H9 (cell line): ENCODE data around the gene RAB26. TPM values are rescaled to one million over a fixed set of nuclear protein-coding genes. Genes with fewer than 3 reads are reported as not detected.

Source experiments
- DNase-seq: peaks from one replicate; pipeline ENCODE4 v3.0.0-alpha.2; 2017
- H2AFZ ChIP-seq: one replicate; pipeline ENCODE4 v1.6.1; 2013; ENCODE audit warnings: mild to moderate bottlenecking, low read length, control low read depth, moderate library complexity
- H2AK5ac ChIP-seq: 2 replicates; pipeline ENCODE4 v1.6.1; 2013; ENCODE audit warnings: low read length, control low read depth, mixed read lengths; ENCODE audit not compliant: insufficient read length
- H2BK120ac ChIP-seq: one replicate; pipeline ENCODE4 v1.6.1; 2013; ENCODE audit warnings: low read depth, mild to moderate bottlenecking, low read length, control low read depth, inconsistent platforms; ENCODE audit not compliant: poor library complexity, severe bottlenecking
- H2BK12ac ChIP-seq: 2 replicates; pipeline ENCODE4 v1.6.1; 2013; ENCODE audit warnings: low read length, control low read depth, mixed read lengths, low read depth; ENCODE audit not compliant: insufficient read length
- H2BK15ac ChIP-seq: 2 replicates; pipeline ENCODE4 v1.6.1; 2013; ENCODE audit warnings: low read depth, low read length, control low read depth
- H2BK20ac ChIP-seq: one replicate; pipeline ENCODE4 v1.6.1; 2013; ENCODE audit warnings: low read depth, mild to moderate bottlenecking, low read length, control low read depth, inconsistent platforms; ENCODE audit not compliant: poor library complexity, severe bottlenecking
- H2BK5ac ChIP-seq: 2 replicates; pipeline ENCODE4 v1.6.1; 2013; ENCODE audit warnings: low read length, control low read depth, mixed read lengths; ENCODE audit not compliant: insufficient read length
- H3K14ac ChIP-seq: 2 replicates; pipeline ENCODE4 v1.6.1; 2013; ENCODE audit warnings: low read length, control low read depth; ENCODE audit not compliant: insufficient read depth
- H3K18ac ChIP-seq: 2 replicates; pipeline ENCODE4 v1.6.1; 2013; ENCODE audit warnings: low read depth, mild to moderate bottlenecking, mixed read lengths, low read length, control low read depth; ENCODE audit not compliant: insufficient read length
- H3K23ac ChIP-seq: 2 replicates; pipeline ENCODE4 v1.6.1; 2013; ENCODE audit warnings: low read length, control low read depth, mixed read lengths, low read depth; ENCODE audit not compliant: insufficient read length
- H3K23me2 ChIP-seq: 2 replicates; pipeline ENCODE4 v1.6.1; 2013; ENCODE audit warnings: low read depth, mild to moderate bottlenecking, mixed read lengths, low read length, control low read depth; ENCODE audit not compliant: insufficient read length, poor library complexity, severe bottlenecking
- H3K27ac ChIP-seq: 2 replicates; pipeline ENCODE4 v1.5.1; 2013; ENCODE audit warnings: low read length, control low read depth, mixed read lengths, low read depth; ENCODE audit not compliant: insufficient read length
- H3K27me3 ChIP-seq: 2 replicates; pipeline ENCODE4 v1.6.1; 2013; ENCODE audit warnings: low read length, control low read depth, inconsistent platforms; ENCODE audit not compliant: insufficient read depth
- H3K4ac ChIP-seq: 2 replicates; pipeline ENCODE4 v1.6.1; 2013; ENCODE audit warnings: low read depth, mild to moderate bottlenecking, control low read depth, inconsistent platforms, low read length, moderate library complexity
- H3K4me1 ChIP-seq: 2 replicates; pipeline ENCODE4 v1.6.1; 2013; ENCODE audit warnings: low read length, control low read depth, inconsistent platforms; ENCODE audit not compliant: insufficient read depth
- H3K4me2 ChIP-seq: 2 replicates; pipeline ENCODE4 v1.6.1; 2013; ENCODE audit warnings: low read length, control low read depth, mixed read lengths; ENCODE audit not compliant: insufficient read length, insufficient read depth
- H3K56ac ChIP-seq: 2 replicates; pipeline ENCODE4 v1.6.1; 2013; ENCODE audit warnings: low read depth, mild to moderate bottlenecking, mixed read lengths, low read length, control low read depth; ENCODE audit not compliant: insufficient read length
- H3K79me1 ChIP-seq: 2 replicates; pipeline ENCODE4 v1.6.1; 2013; ENCODE audit warnings: low read depth, mild to moderate bottlenecking, moderate library complexity, low read length, control low read depth, inconsistent platforms; ENCODE audit not compliant: insufficient read depth, poor library complexity, severe bottlenecking
- H3K79me2 ChIP-seq: 2 replicates; pipeline ENCODE4 v1.6.1; 2013; ENCODE audit warnings: low read length, control low read depth, inconsistent platforms; ENCODE audit not compliant: insufficient read depth
- H3K9ac ChIP-seq: 2 replicates; pipeline ENCODE4 v1.6.1; 2013; ENCODE audit warnings: low read length, control low read depth, mixed read lengths; ENCODE audit not compliant: insufficient read length; ENCODE audit errors: extremely low read depth
- H3K9me3 ChIP-seq: one replicate; pipeline ENCODE4 v1.6.1; 2013; ENCODE audit warnings: low read depth, low read length, inconsistent platforms; ENCODE audit not compliant: control insufficient read depth
- H3T11ph ChIP-seq: one replicate; pipeline ENCODE4 v1.6.1; 2013; ENCODE audit warnings: mild to moderate bottlenecking, low read length, control low read depth, inconsistent platforms
- H4K20me1 ChIP-seq: one replicate; pipeline ENCODE4 v1.6.1; 2013; ENCODE audit not compliant: control insufficient read depth, insufficient read length, insufficient read depth
- H4K5ac ChIP-seq: 2 replicates; pipeline ENCODE4 v1.6.1; 2013; ENCODE audit warnings: low read depth, mild to moderate bottlenecking, mixed read lengths, low read length, control low read depth; ENCODE audit not compliant: insufficient read length
- H4K8ac ChIP-seq: replicated peaks from 2 replicates; pipeline ENCODE4 v1.6.1; 2013; ENCODE audit warnings: low read length, control low read depth, mixed read lengths, low read depth; ENCODE audit not compliant: insufficient read length
- H4K91ac ChIP-seq: 2 replicates; pipeline ENCODE4 v1.6.1; 2013; ENCODE audit warnings: low read depth, mild to moderate bottlenecking, moderate library complexity, mixed read lengths, low read length, control low read depth; ENCODE audit not compliant: insufficient read length
- H3K27ac Mint-ChIP-seq, 3 experiments: 2 replicates in 2 of 3; 3 replicates in 1 of 3; pipeline ENCODE4 v1.8.0; 2020 to 2021; ENCODE audit warnings: mixed read lengths in 3 of 3, mild to moderate bottlenecking in 1 of 3, moderate library complexity in 1 of 3
- H3K27me3 Mint-ChIP-seq: 2 replicates; pipeline ENCODE4 v1.8.0; 2021; ENCODE audit warnings: low read depth, mild to moderate bottlenecking, moderate library complexity, mixed read lengths
- H3K36me3 Mint-ChIP-seq, 3 experiments: 2 replicates in 2 of 3; 3 replicates in 1 of 3; pipeline ENCODE4 v1.8.0; 2020 to 2021; ENCODE audit warnings: low read depth in 3 of 3, mixed read lengths in 3 of 3; ENCODE audit not compliant: insufficient read depth in 1 of 3
- H3K4me1 Mint-ChIP-seq, 2 experiments: 2 replicates each; pipeline ENCODE4 v1.8.0; 2020; ENCODE audit warnings: mixed read lengths in 2 of 2
- H3K4me3 Mint-ChIP-seq, 2 experiments: 2 replicates in 1 of 2; 3 replicates in 1 of 2; pipeline ENCODE4 v1.8.0; 2020 to 2021; ENCODE audit warnings: mild to moderate bottlenecking in 2 of 2, mixed read lengths in 2 of 2, moderate library complexity in 1 of 2
- H3K9me3 Mint-ChIP-seq, 2 experiments: 2 replicates in 1 of 2; 3 replicates in 1 of 2; pipeline ENCODE4 v1.8.0; 2020; ENCODE audit warnings: mild to moderate bottlenecking in 2 of 2, mixed read lengths in 2 of 2, moderate library complexity in 1 of 2
- CTCF ChIP-seq: fragments of 200-600 bp; sonication (generic); conservative IDR thresholded peaks from 3 replicates; pipeline ENCODE4 v1.8.0; 2021; ENCODE audit warnings: antibody characterized with exemption, mild to moderate bottlenecking
- WGBS: extraction: QIAGEN DNeasy Blood & Tissue Kit; methylation state at CpG from one replicate; pipeline ENCODE4 v1.1.7; 2013; ENCODE audit warnings: missing lambda C conversion rate, low lambda C conversion rate, mixed read lengths; ENCODE audit not compliant: insufficient read length; ENCODE audit errors: extremely low coverage; 5-methylcytosine and 5-hydroxymethylcytosine counted together
- total RNA-seq: library from RNA; stranded (reverse); gene quantifications from 2 replicates; pipeline ENCODE4 v1.2.1, GENCODE V29; 2021

Gene RAB26
- total RNA-seq, 1 experiment from 2014 or later: 2.4 TPM

GRCh38 chr16:2190659-2191445, 42.4 kb downstream of the RAB26 start:
- no peak overlapping the region for H3K27ac Mint-ChIP-seq
- Histone ChIP-seq H2BK5ac (no peak overlapping the region), H2AK5ac (no peak overlapping the region), H3K56ac (no peak overlapping the region), H2BK12ac (no peak overlapping the region), H2BK20ac (no peak overlapping the region), H3K23me2 (peaks cover 7% of the 10 kb centered on the region), H3K14ac (no peak overlapping the region), H3K4me1 (no peaks in the 10 kb centered on the region), H3K4ac (no peak overlapping the region), H4K8ac (no peak overlapping the region), H3K27ac (no peak overlapping the region), H3K9me3 (no peaks in the 10 kb centered on the region), H2AFZ (no peak overlapping the region), H3K79me1 (no peaks in the 10 kb centered on the region), H3T11ph (no peak overlapping the region), H4K5ac (no peak overlapping the region), H4K20me1 (no peaks in the 10 kb centered on the region), H2BK15ac (no peak overlapping the region), H3K27me3 (no peaks in the 10 kb centered on the region), H3K4me2 (no peak overlapping the region), H4K91ac (no peak overlapping the region), H3K18ac (no peak overlapping the region), H3K9ac (no peak overlapping the region), H3K79me2 (no peaks in the 10 kb centered on the region), H3K23ac (no peak overlapping the region), H2BK120ac (no peak overlapping the region)
- no peak overlapping the region for H3K4me3 Mint-ChIP-seq
- H3K36me3 Mint-ChIP-seq: no peaks in the 10 kb centered on the region
- H3K27me3 Mint-ChIP-seq: peaks cover 2% of the 10 kb centered on the region
- H3K4me1 Mint-ChIP-seq: peaks cover 4 to 6% of the 10 kb centered on the region in 2 experiments; a peak in 1 of 4 replicates
- H3K9me3 Mint-ChIP-seq: no peaks in the 10 kb centered on the region
- DNase-seq: no peak
- WGBS: no CpG with 5 or more reads among the region's 25 CpGs
- no peak for TF ChIP-seq CTCF
